HepG2 (cell line): ENCODE data around the gene ZNF155. TPM values are rescaled to one million over a fixed set of nuclear protein-coding genes. Genes with fewer than 3 reads are reported as not detected.

Experiments used
- HNRNPUL1 ChIP-seq: fragments of 200-400 bp; formaldehyde crosslinking; IDR thresholded peaks from 2 replicates; pipeline ENCODE4 v1.6.1; 2017; ENCODE audit warnings: low read depth, mild to moderate bottlenecking, low read length, moderate library complexity
- HOXA5 ChIP-seq: sonication (generic); formaldehyde crosslinking; IDR thresholded peaks from 2 replicates; pipeline ENCODE4 v1.4.0; 2020; ENCODE audit warnings: missing genetic modification reagents
- KAT8 ChIP-seq: IDR thresholded peaks from 2 replicates; pipeline ENCODE4 v1.6.1; 2016; ENCODE audit warnings: missing genetic modification reagents, missing compliant biosample characterization
- MAF1 ChIP-seq: sonication (generic); formaldehyde crosslinking; IDR thresholded peaks from 2 replicates; pipeline ENCODE4 v1.5.0; 2020; ENCODE audit warnings: missing genetic modification reagents, borderline replicate concordance
- NFYC ChIP-seq: IDR thresholded peaks from 2 replicates; pipeline ENCODE4 v1.6.1; 2016; ENCODE audit warnings: missing genetic modification reagents, missing compliant biosample characterization
- NR2C2 ChIP-seq: sonication (generic); formaldehyde crosslinking; IDR thresholded peaks from 2 replicates; pipeline ENCODE4 v1.4.0; 2020; ENCODE audit warnings: missing genetic modification reagents, mild to moderate bottlenecking, moderate library complexity, borderline replicate concordance
- SP2 ChIP-seq: sonication (generic); formaldehyde crosslinking; IDR thresholded peaks from 2 replicates; pipeline ENCODE4 v1.5.1; 2020; ENCODE audit warnings: mild to moderate bottlenecking, missing genetic modification reagents
- SYNCRIP ChIP-seq: fragments of 200-400 bp; formaldehyde crosslinking; IDR thresholded peaks from 2 replicates; pipeline ENCODE4 v1.6.1; 2018; ENCODE audit warnings: mild to moderate bottlenecking, low read depth, low read length; ENCODE audit not compliant: insufficient read depth
- ZFP36 ChIP-seq: fragments of 150-350 bp; IDR thresholded peaks from 2 replicates; pipeline ENCODE4 v1.6.1; 2018; ENCODE audit warnings: borderline replicate concordance, low read length, low read depth; ENCODE audit not compliant: partially characterized antibody
- ZHX2 ChIP-seq, 2 experiments: sonication (generic) in 1 of 2; formaldehyde crosslinking in 1 of 2; IDR thresholded peaks; 2 replicates each; pipeline versions ENCODE4 v1.6.1 to v1.9.0; 2014 to 2022; ENCODE audit warnings: antibody characterized with exemption in 1 of 2, borderline replicate concordance in 1 of 2, inconsistent platforms in 1 of 2, low read depth in 1 of 2, missing genetic modification reagents in 1 of 2
- ZNF335 ChIP-seq: sonication (generic); formaldehyde crosslinking; IDR thresholded peaks from 2 replicates; pipeline ENCODE4 v1.4.0; 2020; ENCODE audit warnings: missing genetic modification reagents
- ZNF33B ChIP-seq: sonication (generic); formaldehyde crosslinking; IDR thresholded peaks from 2 replicates; pipeline ENCODE4 v1.5.1; 2020; ENCODE audit warnings: mild to moderate bottlenecking, missing genetic modification reagents
- ZNF414 ChIP-seq: sonication (generic); formaldehyde crosslinking; IDR thresholded peaks from 2 replicates; pipeline ENCODE4 v1.5.0; 2020; ENCODE audit warnings: missing genetic modification reagents
- ZNF549 ChIP-seq: sonication (generic); formaldehyde crosslinking; IDR thresholded peaks from 2 replicates; pipeline ENCODE4 v1.5.0; 2020; ENCODE audit warnings: missing genetic modification reagents
- ZNF558 ChIP-seq: sonication (generic); formaldehyde crosslinking; IDR thresholded peaks from 2 replicates; pipeline ENCODE4 v1.9.0; 2022; ENCODE audit warnings: mild to moderate bottlenecking, missing genetic modification reagents, borderline replicate concordance
- ZNF691 ChIP-seq: sonication (generic); formaldehyde crosslinking; IDR thresholded peaks from 2 replicates; pipeline ENCODE4 v1.4.0; 2020; ENCODE audit warnings: missing genetic modification reagents, low read depth, mild to moderate bottlenecking, borderline replicate concordance
- ZNF770 ChIP-seq: sonication (generic); formaldehyde crosslinking; IDR thresholded peaks from 2 replicates; pipeline ENCODE4 v1.5.0; 2020; ENCODE audit warnings: mild to moderate bottlenecking, missing genetic modification reagents
- polyA plus RNA-seq, 8 experiments: library from polyadenylated mRNA; depleted of rRNA in 3 of 8; stranded (reverse) in 7 of 8; unstranded in 1 of 8; fragments of >200 nt; fragmentation: Illumina TruSeq in 4 of 8; extraction: Trizol in 4 of 8; gene quantifications; 2 replicates each; pipeline versions ENCODE4 v1.2.1 to v1.2.3, GENCODE V29; 2011 to 2016; ENCODE audit warnings: low read depth in 4 of 8, missing spikeins in 1 of 8, mixed read lengths in 1 of 8; ENCODE audit not compliant: insufficient read depth in 1 of 8
- total RNA-seq, 5 experiments: library from RNA; depleted of rRNA; stranded (reverse); fragments of >200 nt; fragmentation: Illumina TruSeq; extraction: Trizol; gene quantifications; 2 replicates each; pipeline ENCODE4 v1.2.3, GENCODE V29; 2016; ENCODE audit warnings: low read depth in 1 of 5

Gene ZNF155
- total and polyA plus RNA-seq, 2 of the 13 experiments (the other 11 are each of a cell fraction or from before 2014, with no cell fraction given): 2.5 to 3.6 TPM

- peak; percentile 79 for TF ChIP-seq ZNF335
- TF ChIP-seq NFYC (CRISPR knock-in tag): no peak
- TF ChIP-seq ZNF414 (CRISPR knock-in tag): no peak
- TF ChIP-seq NR2C2: peak; percentile 97
- no peak for TF ChIP-seq HOXA5 (CRISPR knock-in tag)
- TF ChIP-seq ZNF691 (CRISPR knock-in tag): 0 out of 2 replicates have a peak, but pooled peaks have one; percentile 61
- peak; percentile 91 for TF ChIP-seq KAT8
- no peak for TF ChIP-seq ZNF549
- TF ChIP-seq HNRNPUL1: no peak
- no peak for TF ChIP-seq SP2
- TF ChIP-seq ZNF770: 0 out of 2 replicates have a peak, but pooled peaks have one; percentile 25
- no peak for TF ChIP-seq ZNF33B (CRISPR knock-in tag)
- TF ChIP-seq MAF1 (CRISPR knock-in tag): no peak
- peak; percentile 75; the same call in 1 of the 2 replicates for TF ChIP-seq ZNF558
- no peak for TF ChIP-seq ZFP36
- peak; percentile 84; the same call in 1 of the 2 replicates for TF ChIP-seq ZHX2 (IDR thresholded peaks at IDR 0.05; ENCODE audit: low read depth)
- no peak for TF ChIP-seq ZHX2 (CRISPR knock-in tag; IDR thresholded peaks at IDR 0.05; ENCODE audit: borderline replicate concordance)
- no peak for TF ChIP-seq SYNCRIP
Measured at GRCh38 chr19:44002566-44003460, 18.8 kb downstream of the ZNF155 start, which contains the start of gene ZNF230 (continued).
